ENCODE measurements around the gene SLBP.

GRCh38 chr4:1736812-1737211 is 24.7 kb upstream of the SLBP start:
- no peak for TF ChIP-seq CTCF (IDR thresholded peaks at IDR 0.05; ENCODE audit: insufficient read depth, low read length, poor library complexity, severe bottlenecking)
- no peak for TF ChIP-seq EZH2phosphoT487 (conservative IDR thresholded peaks at IDR 0.05; ENCODE audit: low read length)
